Muscle of back (tissue), 11 donors: ENCODE data around the gene SH3GL1. TPM values are rescaled to one million over a fixed set of nuclear protein-coding genes. Genes with fewer than 3 reads are reported as not detected.

ENCODE experiments used
- DNase-seq, 3 donors: peaks; one replicate each; pipeline versions ENCODE4 v3.0.0 to v3.0.0-alpha.2; 2013
- polyA plus RNA-seq, 10 donors: library from polyadenylated mRNA; unstranded; fragments of 120-200 nt; gene quantifications; one replicate each; pipeline ENCODE4 v1.2.1, GENCODE V29; 2013; ENCODE audit not compliant: insufficient read length in 10 of 10

The SH3GL1 gene
- polyA plus RNA-seq, 10 donors = 45.0 to 80.2 (median 56.5) TPM

GRCh38 chr19:4376991-4377781, 23.2 kb downstream of the SH3GL1 start:
- no peak for DNase-seq

- no peak for DNase-seq
These were observed 23.7 kb downstream of the SH3GL1 start for GRCh38 chr19:4376671-4376990.

- DNase-seq = no peak
These were observed 24.2 kb downstream of the SH3GL1 start for GRCh38 chr19:4376028-4376670.

GRCh38 chr19:4375164-4376027, 25.0 kb downstream of the SH3GL1 start:
- peak in 1 of 3 donors; percentile 71 for DNase-seq

GRCh38 chr19:4374498-4375163, 25.7 kb downstream of the SH3GL1 start:
- DNase-seq = peak in 1 of 3 donors; percentile 67

GRCh38 chr19:4373601-4374497, 26.5 kb downstream of the SH3GL1 start:
- DNase-seq = peak in 2 of 3 donors; percentile 45 to 73

- DNase-seq = no peak
These were observed 27.4 kb downstream of the SH3GL1 start for GRCh38 chr19:4373013-4373367.

- no peak for DNase-seq
These were observed 28.0 kb downstream of the SH3GL1 start for GRCh38 chr19:4372165-4373012.

- peak; percentile 61 to 73 (median 65) for DNase-seq
These were observed 28.8 kb downstream of the SH3GL1 start for GRCh38 chr19:4371247-4372164.

- DNase-seq = no peak
These were observed 29.8 kb downstream of the SH3GL1 start for GRCh38 chr19:4370418-4371041.

GRCh38 chr19:4369888-4370260, 30.5 kb downstream of the SH3GL1 start:
- DNase-seq = peak in 1 of 3 donors; percentile 67

GRCh38 chr19:4369109-4369887, 31.0 kb downstream of the SH3GL1 start:
- peak in 1 of 3 donors; percentile 54 for DNase-seq

- peak in 2 of 3 donors; percentile 47 to 52 for DNase-seq
These were observed 32.1 kb downstream of the SH3GL1 start for GRCh38 chr19:4368128-4368820.

GRCh38 chr19:4367781-4368127, 32.6 kb downstream of the SH3GL1 start:
- peak in 1 of 3 donors; percentile 13 for DNase-seq

- DNase-seq = no peak
These were observed 33.0 kb downstream of the SH3GL1 start for GRCh38 chr19:4367336-4367723.

GRCh38 chr19:4366666-4367335, 33.5 kb downstream of the SH3GL1 start:
- no peak for DNase-seq
